Cardiac fibroblast (primary cell): ENCODE results near the gene CPNE8.
A peak's percentile ranks its signal among the peaks of the same experiment; 100 is the strongest.
"Not testable (repeated sequence)": the region's sequence is repeated elsewhere in the genome, so short reads cannot be mapped to it uniquely, and the experiment has no call there.

ENCODE experiments used
- DNase-seq, 2 donors: peaks; one replicate each; pipeline versions ENCODE4 v3.0.0 to v3.0.0-alpha.2; 2010; ENCODE audit warnings: low read depth in 2 of 2
- H3K4me3 ChIP-seq, 2 donors: replicated peaks in 1 of 2; 1 replicate in 1 of 2; 2 replicates in 1 of 2; pipeline ENCODE4 v1.5.1; 2011; ENCODE audit warnings: low read depth in 2 of 2, low read length in 2 of 2, mild to moderate bottlenecking in 2 of 2, moderate library complexity in 1 of 2
- TF ChIP-seq, protein P1 (sequence below): IDR thresholded peaks from one replicate; pipeline ENCODE4 v1.5.1; 2011; ENCODE audit warnings: low read depth, mild to moderate bottlenecking, low read length, inconsistent platforms

Gene CPNE8

GRCh38 chr12:38759621-38760020 is 145.8 kb downstream of the CPNE8 start:
- H3K4me3 ChIP-seq: no peak overlapping the region
- DNase-seq: no peak
- TF ChIP-seq, protein P1, sequence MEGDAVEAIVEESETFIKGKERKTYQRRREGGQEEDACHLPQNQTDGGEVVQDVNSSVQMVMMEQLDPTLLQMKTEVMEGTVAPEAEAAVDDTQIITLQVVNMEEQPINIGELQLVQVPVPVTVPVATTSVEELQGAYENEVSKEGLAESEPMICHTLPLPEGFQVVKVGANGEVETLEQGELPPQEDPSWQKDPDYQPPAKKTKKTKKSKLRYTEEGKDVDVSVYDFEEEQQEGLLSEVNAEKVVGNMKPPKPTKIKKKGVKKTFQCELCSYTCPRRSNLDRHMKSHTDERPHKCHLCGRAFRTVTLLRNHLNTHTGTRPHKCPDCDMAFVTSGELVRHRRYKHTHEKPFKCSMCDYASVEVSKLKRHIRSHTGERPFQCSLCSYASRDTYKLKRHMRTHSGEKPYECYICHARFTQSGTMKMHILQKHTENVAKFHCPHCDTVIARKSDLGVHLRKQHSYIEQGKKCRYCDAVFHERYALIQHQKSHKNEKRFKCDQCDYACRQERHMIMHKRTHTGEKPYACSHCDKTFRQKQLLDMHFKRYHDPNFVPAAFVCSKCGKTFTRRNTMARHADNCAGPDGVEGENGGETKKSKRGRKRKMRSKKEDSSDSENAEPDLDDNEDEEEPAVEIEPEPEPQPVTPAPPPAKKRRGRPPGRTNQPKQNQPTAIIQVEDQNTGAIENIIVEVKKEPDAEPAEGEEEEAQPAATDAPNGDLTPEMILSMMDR: no peak

DNA sequence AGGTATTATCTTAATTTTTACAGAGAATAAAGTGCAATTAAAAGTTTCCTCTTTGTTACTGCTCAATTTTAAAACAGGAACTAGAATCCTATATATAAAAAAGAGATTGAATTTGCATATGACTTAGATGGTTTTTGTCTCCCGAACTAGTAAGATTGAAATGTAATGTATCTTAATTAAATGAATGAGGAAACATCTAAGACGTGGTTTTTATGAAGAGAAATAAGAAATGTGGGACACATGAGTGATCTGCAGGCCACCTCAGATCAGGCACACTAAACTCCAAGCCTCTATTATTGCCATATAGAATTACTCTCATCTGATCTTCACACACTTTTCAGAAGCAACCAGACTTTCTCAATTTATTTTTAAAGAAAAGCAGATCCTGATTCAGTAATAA is 158.6 kb downstream of the CPNE8 start:
- no peak for DNase-seq
- no peak overlapping the region for H3K4me3 ChIP-seq
- TF ChIP-seq, protein P1: no peak

DNA sequence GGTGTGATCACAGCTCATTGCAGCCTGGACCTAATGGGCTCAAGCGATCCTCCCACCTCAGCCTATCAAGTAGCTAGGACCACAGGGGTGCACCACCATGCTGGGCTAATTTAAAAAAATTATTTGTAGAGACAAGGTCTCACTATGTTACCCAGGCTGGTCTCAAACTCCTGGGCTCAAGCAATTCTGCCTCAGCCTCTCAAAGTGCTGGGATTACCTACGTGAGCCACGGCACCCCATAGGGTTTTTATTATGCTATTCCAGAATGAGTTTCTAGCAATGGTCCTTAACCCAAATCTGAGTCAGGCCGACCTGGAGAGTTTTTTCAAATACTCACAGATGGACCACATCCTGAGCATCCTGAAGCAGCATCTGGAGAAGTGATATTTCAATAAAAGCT is 159.8 kb downstream of the CPNE8 start:
- DNase-seq: no peak
- TF ChIP-seq, protein P1: no peak

GRCh38 chr12:38744041-38744440 is 161.3 kb downstream of the CPNE8 start:
- TF ChIP-seq, protein P1: no peak
- no peak overlapping the region for H3K4me3 ChIP-seq
- DNase-seq: peak; percentile 34 to 74

More for the DNA sequence above, 159.8 kb downstream of the CPNE8 start:
- H3K4me3 ChIP-seq: no peak overlapping the region

DNA sequence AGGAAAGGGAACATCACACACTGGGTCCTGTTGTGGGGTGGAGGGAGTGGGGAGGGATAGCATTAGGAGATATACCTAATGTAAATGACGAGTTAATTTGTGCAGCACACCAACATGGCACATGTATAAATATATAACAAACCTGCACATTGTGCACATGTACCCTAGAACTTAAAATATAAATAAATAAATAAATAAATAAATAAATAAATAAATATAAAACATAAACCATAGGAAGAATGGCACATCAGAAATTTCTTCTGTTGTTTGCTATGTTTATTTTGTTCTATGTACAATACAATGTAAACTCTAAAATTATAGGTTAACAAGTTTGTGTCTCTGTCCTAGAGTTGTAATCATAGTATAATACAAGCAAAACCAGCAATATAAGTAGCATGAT is 162.9 kb downstream of the CPNE8 start:
- DNase-seq, H3K4me3 ChIP-seq: not testable (repeated sequence)

DNA sequence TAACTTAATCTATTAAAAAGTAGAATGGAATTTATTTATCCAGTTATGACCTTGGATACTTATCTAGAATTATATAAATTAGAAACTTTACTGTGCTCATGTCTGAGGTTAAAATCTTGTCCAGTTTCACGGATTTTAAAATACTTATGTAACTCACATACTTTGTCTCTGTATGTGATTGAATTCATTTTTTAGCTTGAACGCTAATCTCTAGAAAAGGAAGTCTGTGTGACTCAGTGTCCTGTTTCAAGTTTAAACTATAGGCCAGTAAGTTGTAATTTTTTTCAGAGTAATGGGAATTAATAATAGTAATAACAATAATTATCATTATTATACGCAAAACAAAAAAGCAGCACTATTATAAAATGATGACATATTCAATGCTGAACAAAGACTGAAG is 168.6 kb downstream of the CPNE8 start:
- peak; percentile 29 to 53 for DNase-seq
- TF ChIP-seq, protein P1: no peak
- H3K4me3 ChIP-seq: no peak overlapping the region

DNA sequence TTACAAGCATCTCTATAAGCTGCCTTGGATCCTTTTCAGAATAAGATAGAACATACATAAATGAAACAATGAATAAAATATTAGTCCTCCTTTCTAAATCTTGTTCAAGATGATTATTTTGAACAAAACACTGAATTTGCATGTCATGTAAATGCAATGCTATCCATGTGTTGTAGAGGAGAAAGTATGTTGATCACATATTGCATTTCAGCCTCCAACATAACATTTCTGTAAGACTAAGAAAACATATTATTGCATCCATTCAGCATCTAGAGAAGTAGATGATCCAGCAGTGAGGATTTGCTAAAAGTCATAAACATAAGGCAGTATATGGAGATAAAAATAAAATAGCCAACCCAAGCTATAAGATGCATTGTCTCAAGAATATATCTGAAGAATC is 172.6 kb downstream of the CPNE8 start:
- no peak overlapping the region for H3K4me3 ChIP-seq
- DNase-seq: no peak
- TF ChIP-seq, protein P1: no peak

DNA sequence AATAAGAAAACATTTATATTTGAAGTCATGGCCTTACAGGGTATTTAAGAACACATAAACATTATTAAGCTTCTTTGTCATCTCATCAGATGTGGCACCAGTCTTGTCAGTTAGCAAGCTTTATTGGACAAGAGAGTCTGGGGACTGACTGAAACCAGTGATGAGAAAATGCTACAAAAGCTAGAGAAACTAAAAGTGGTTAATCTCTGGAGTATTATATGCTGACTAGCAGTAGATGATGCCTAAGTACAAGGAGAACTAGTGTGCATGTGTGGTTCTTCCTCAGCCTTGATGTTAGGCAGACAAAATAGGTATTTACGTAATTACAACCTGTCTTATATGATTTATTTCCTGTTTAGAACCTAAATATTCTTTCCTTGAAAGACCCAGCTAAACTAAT is 176.5 kb downstream of the CPNE8 start:
- H3K4me3 ChIP-seq: no peak overlapping the region
- DNase-seq: no peak
- TF ChIP-seq, protein P1: no peak
